BE2C (cell line): ENCODE results near the gene EXO1.

ENCODE experiments used
- DNase-seq: peaks from one replicate; pipeline ENCODE4 v3.0.0-alpha.2; 2020
- H3K27me3 ChIP-seq: fragments of 250-450 bp; sonication (Bioruptor Pico); 2 replicates; pipeline ENCODE4 v1.5.1; 2020; ENCODE audit warnings: mild to moderate bottlenecking
- H3K36me3 ChIP-seq: fragments of 250-450 bp; sonication (Bioruptor Pico); 2 replicates; pipeline ENCODE4 v1.5.1; 2020; ENCODE audit warnings: mild to moderate bottlenecking
- H3K4me1 ChIP-seq: fragments of 250-450 bp; sonication (Bioruptor Pico); 2 replicates; pipeline ENCODE4 v1.5.1; 2020
- H3K4me3 ChIP-seq: 2 replicates; pipeline ENCODE4 v1.5.1; 2011; ENCODE audit warnings: low read depth, low read length
- H3K9me3 ChIP-seq: fragments of 250-450 bp; sonication (Bioruptor Pico); 2 replicates; pipeline ENCODE4 v1.5.1; 2020
- TF ChIP-seq, protein P1 (sequence below): IDR thresholded peaks from 2 replicates; pipeline ENCODE4 v1.5.1; 2012; ENCODE audit warnings: mild to moderate bottlenecking, low read depth, low read length

Gene EXO1

DNA sequence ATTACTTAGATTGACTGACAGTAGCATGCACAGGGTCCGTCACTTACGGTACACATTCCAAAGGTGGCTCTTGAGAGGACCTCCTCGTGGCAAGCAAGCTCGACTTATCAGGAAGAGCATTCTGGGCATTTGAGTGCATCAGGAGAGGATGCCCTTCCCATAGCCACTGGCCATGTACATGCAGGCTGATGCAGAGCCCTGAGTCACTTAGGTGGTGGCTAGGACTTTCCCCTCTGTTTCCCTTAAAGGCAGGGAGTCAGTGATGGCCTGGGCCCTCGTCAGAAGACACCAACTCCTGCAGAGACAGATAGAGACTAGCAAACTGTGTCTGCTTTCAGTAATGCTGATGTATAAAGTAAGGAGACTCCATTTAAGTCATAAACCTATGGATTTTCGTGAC is 12.9 kb downstream of the EXO1 start:
- Histone ChIP-seq H3K4me3 (no peak overlapping the region), H3K27me3 (no peaks in the 10 kb centered on the region), H3K9me3 (no peaks in the 10 kb centered on the region), H3K4me1 (no peaks in the 10 kb centered on the region), H3K36me3 (peaks cover 79% of the 10 kb centered on the region)
- TF ChIP-seq, protein P1, sequence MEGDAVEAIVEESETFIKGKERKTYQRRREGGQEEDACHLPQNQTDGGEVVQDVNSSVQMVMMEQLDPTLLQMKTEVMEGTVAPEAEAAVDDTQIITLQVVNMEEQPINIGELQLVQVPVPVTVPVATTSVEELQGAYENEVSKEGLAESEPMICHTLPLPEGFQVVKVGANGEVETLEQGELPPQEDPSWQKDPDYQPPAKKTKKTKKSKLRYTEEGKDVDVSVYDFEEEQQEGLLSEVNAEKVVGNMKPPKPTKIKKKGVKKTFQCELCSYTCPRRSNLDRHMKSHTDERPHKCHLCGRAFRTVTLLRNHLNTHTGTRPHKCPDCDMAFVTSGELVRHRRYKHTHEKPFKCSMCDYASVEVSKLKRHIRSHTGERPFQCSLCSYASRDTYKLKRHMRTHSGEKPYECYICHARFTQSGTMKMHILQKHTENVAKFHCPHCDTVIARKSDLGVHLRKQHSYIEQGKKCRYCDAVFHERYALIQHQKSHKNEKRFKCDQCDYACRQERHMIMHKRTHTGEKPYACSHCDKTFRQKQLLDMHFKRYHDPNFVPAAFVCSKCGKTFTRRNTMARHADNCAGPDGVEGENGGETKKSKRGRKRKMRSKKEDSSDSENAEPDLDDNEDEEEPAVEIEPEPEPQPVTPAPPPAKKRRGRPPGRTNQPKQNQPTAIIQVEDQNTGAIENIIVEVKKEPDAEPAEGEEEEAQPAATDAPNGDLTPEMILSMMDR = no peak
- no peak for DNase-seq

- no peak for DNase-seq
- Histone ChIP-seq H3K4me3 (no peak overlapping the region), H3K9me3 (no peaks in the 10 kb centered on the region), H3K4me1 (no peaks in the 10 kb centered on the region), H3K36me3 (peaks cover 70% of the 10 kb centered on the region), H3K27me3 (no peaks in the 10 kb centered on the region)
- TF ChIP-seq, protein P1 = no peak
Measured at GRCh38 chr1:241869022-241869421, 21.0 kb downstream of the EXO1 start.

GRCh38 chr1:241870336-241870735 is 22.3 kb downstream of the EXO1 start:
- TF ChIP-seq, protein P1 = no peak
- Histone ChIP-seq H3K9me3 (no peaks in the 10 kb centered on the region), H3K4me3 (no peak overlapping the region), H3K36me3 (peaks cover 69% of the 10 kb centered on the region), H3K27me3 (no peaks in the 10 kb centered on the region), H3K4me1 (no peaks in the 10 kb centered on the region)
- DNase-seq = no peak

DNA sequence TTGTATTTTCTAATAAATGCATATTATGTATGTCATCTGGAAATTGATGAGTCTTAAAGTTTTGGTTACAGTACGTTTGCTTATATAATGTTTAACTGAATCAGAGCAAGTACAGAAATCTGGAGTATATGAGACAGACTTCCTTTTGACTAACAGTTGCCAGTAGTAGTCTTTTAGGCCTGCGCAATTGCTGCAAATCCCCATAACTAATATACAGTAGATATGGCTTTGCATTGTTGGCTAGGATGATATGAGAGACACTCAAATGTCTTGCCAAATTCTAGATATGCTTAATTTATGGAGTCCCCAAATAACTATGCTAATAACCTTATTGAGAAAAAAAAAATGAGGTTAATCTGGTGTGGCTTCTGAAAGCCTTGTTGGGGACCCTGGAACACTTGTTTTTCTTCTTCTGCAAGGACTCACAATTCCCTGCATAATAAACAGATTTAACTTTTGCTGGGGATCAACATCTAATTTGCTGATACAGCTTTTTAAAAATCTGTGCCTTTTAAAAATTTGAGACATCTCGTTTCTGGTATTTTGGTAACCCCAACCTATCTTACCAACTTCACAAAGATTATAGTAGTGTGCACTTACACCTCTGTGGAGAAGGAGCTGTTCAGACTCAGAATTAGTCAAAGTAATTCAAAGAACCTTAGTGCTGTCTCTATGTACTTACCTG is 22.9 kb downstream of the EXO1 start:
- DNase-seq = no peak
- H3K27me3 ChIP-seq = no peaks in the 10 kb centered on the region
- peaks cover 65% of the 10 kb centered on the region for H3K36me3 ChIP-seq
- no peaks in the 10 kb centered on the region for H3K4me1 ChIP-seq
- no peak overlapping the region for H3K4me3 ChIP-seq
- TF ChIP-seq, protein P1 = no peak
- H3K9me3 ChIP-seq = no peaks in the 10 kb centered on the region

DNA sequence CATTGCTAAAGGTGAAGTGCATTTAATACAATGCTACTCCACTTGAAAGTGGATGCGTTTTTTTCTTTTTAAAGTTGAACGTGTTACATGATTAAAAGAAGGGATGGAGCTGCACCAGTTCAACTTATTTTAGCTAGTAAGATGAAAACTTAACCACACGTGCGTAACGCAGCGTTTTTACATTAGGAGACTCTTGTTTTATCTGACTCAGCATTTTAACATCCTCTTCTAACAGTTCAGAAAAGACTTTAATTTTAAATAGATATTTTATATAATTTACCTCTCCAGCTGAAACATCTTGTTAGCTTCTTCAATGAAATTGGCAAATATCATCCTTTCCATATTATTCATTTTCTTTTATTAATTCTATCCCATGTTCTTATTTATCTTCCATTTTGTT is 33.4 kb downstream of the EXO1 start:
- peaks cover 69% of the 10 kb centered on the region for H3K36me3 ChIP-seq
- H3K9me3 ChIP-seq = no peaks in the 10 kb centered on the region
- no peaks in the 10 kb centered on the region for H3K27me3 ChIP-seq
- DNase-seq = no peak
- TF ChIP-seq, protein P1 = no peak
- no peak overlapping the region for H3K4me3 ChIP-seq
- H3K4me1 ChIP-seq = no peaks in the 10 kb centered on the region

DNA sequence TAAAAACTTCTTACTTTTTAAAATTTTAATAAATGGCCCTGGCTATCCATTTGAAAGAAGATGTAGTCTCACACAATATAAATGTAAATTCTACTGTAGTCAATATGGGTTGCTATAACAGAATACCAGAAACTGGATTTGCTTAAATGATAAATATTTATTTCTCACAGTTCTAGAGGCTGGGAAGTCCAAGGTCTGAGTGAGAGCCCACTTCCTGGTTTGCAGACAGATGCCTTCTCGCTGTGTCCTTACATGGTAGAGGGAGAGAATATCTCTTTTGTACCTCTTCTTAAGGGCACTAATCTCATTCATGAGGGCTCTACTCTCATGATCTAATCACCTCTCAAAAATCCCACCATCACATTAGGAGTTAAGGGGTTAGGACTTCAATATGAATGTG is 35.2 kb downstream of the EXO1 start:
- no peaks in the 10 kb centered on the region for H3K27me3 ChIP-seq
- DNase-seq = no peak
- TF ChIP-seq, protein P1 = no peak
- H3K9me3 ChIP-seq = no peaks in the 10 kb centered on the region
- no peak overlapping the region for H3K4me3 ChIP-seq
- H3K4me1 ChIP-seq = no peaks in the 10 kb centered on the region
- peaks cover 70% of the 10 kb centered on the region for H3K36me3 ChIP-seq
